DLD1 (cell line): ENCODE data around the gene KCNH6.

Source experiments
- in situ Hi-C: cut with HindIII; loops from 2 replicates; pipeline ENCODE4 v1.10.0; 2017; ENCODE audit warnings: low sequenced_read_pairs

Gene KCNH6, protein sequence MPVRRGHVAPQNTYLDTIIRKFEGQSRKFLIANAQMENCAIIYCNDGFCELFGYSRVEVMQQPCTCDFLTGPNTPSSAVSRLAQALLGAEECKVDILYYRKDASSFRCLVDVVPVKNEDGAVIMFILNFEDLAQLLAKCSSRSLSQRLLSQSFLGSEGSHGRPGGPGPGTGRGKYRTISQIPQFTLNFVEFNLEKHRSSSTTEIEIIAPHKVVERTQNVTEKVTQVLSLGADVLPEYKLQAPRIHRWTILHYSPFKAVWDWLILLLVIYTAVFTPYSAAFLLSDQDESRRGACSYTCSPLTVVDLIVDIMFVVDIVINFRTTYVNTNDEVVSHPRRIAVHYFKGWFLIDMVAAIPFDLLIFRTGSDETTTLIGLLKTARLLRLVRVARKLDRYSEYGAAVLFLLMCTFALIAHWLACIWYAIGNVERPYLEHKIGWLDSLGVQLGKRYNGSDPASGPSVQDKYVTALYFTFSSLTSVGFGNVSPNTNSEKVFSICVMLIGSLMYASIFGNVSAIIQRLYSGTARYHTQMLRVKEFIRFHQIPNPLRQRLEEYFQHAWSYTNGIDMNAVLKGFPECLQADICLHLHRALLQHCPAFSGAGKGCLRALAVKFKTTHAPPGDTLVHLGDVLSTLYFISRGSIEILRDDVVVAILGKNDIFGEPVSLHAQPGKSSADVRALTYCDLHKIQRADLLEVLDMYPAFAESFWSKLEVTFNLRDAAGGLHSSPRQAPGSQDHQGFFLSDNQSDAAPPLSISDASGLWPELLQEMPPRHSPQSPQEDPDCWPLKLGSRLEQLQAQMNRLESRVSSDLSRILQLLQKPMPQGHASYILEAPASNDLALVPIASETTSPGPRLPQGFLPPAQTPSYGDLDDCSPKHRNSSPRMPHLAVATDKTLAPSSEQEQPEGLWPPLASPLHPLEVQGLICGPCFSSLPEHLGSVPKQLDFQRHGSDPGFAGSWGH

DNA sequence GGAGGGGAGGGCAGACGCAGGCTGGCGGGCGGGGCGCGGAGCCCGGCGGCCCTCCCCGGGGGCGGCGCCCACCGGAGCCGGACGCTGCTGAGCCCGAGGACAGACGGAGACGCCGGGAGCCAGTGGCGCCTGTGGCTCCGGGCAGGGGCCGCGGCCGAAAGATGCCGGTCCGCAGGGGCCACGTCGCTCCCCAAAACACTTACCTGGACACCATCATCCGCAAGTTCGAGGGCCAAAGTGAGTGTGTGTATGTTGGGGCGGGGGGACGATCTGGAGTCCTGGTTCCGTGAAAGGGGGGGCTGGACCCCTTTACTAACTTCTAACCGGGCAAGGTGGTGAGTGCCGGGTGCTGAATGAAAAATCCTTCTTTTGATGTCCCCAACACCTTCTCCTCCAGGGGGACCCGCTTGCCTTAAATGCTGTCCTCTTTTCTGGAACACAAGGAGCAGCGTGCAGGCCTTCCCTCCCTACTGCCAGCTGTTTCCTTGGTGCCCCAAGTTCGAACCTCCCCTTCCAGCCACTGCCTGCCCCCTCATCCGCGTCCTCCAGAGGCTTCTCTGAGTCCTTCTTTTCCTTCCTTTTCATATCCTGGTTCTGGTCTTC, at the start of gene KCNH6:
TSS of gene KCNH6 (plus strand) at position 106 of the 603 bp plus-strand sequence. CDS start at position 162, 56 bp downstream.
- in situ Hi-C loops, result no loop called here

DNA sequence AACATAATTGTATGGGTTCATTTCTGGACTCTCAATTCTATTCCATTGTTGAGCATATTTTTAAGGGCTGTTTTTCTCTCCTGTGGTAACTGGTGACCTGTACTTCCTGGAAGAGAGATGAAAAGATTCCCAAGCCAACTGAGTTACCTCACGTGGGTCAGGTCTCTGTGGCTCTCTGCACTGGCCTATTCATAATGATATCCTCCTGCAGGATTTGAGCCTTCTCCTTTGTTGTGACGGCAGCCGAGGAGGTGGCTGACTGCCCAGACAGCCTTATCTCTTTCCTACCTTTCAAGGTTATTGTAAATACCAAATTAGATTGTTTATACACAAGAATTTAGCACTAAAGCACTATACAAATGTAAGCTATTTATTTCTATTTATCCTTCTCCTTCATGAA, 49.0 kb upstream of the KCNH6 start:
- in situ Hi-C loops, result no loop called here

DNA sequence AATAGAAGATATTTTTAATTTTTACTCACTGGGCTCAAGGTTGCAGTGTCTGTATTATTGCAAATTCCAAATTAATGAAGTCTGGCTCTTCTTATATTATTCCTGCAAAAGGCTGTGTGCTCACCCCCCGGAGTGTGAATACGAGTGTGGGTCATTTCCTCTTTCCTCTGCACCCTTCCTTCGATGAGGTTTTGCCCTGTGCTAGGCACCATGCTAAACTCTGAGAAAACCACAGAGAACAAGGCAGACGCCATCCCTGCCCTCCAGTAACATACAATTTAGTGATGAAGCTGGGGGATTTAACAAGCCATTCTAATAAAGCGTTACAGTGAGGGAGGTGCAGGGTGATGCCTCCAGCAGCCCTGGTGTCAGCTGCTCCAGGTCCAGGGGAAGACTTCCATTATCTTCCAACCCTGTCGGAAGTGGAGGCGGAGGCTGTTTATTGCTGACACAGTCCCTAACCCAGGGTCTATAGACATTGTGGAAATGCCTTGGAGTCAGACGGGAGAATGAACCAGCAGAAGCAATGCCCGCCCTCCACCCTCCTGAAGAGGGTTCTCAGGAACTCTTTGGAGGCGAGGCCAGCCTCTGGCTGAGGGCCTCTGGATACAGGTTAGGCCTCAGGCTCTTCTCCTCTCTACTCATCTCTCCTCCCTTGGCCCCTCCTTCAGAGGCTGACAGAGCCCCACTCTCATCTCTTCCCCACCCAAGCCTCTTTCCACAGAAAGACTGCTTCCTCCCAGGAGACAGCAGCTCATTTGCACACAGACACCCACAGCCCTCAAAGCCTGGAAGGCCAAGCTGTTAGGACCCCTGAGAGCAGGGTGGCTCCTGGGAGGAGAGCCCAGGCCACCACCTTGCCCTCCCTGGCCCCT, 48.3 kb upstream of the KCNH6 start:
- in situ Hi-C loops, result no loop called here

DNA sequence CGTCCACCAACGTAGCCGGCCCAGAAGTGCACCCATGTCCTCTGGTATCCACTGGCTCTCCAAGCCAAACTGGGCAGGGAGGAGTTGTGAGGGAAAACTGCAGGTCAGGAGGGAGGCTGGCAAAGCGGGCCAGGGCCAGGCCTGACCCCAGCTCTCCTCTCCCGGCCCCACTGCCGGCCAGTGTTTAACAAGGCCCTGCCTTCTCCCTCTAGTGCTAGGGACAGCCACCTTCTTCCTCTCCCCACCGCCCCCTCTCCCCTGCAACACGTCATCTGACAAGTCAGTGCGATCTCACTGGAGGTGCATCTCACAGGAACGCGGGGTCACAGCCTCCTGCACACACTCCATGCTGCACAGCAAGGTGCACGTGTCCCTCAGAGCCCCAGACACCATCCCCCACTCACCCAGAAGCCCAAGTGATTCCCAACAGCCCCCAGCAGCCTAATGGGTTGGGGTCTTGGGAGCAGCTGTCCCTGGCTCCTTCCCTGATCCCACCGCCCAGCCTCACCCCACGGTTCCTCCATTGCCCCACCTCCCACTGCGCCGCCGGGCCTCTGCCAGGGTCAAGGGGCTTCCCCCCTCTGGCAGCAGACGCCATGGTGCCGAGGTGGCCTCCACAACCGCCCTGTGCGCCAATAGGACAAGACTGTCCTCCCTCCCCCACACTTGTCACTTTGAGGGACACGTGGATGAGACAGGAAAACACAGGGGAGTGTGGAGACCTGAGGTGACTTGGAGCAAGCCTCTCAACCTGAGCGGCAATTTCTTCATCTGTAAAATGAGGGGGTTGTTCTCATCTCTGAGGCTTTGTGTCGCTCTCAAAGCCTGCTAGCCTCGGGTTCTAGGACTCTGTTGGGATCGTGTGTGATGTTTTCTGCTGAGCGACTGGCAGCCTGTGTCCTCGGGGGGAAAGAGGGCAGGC, 47.4 kb upstream of the KCNH6 start:
- in situ Hi-C loops, result no loop called here

DNA sequence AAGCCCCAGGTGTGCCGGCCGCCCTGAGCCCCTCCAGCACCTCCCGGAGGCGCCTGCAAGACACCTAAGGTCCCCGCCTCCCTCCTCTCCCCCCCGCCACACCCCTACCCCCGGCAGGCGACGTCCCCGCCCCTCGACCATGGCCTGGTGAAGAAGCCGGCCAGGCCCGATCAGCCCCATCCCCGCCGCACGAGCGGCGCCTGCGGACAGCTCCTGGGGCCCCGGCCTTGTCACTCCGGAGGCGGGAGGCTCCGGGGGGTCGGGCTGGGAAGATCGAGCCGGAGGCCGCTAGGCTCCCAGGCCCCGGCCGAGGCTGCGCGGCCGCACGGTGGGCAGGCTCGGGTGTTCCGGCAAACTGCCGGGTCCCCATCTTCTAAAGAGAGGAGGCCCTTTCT, 46.7 kb upstream of the KCNH6 start:
- in situ Hi-C loops, result no loop called here

DNA sequence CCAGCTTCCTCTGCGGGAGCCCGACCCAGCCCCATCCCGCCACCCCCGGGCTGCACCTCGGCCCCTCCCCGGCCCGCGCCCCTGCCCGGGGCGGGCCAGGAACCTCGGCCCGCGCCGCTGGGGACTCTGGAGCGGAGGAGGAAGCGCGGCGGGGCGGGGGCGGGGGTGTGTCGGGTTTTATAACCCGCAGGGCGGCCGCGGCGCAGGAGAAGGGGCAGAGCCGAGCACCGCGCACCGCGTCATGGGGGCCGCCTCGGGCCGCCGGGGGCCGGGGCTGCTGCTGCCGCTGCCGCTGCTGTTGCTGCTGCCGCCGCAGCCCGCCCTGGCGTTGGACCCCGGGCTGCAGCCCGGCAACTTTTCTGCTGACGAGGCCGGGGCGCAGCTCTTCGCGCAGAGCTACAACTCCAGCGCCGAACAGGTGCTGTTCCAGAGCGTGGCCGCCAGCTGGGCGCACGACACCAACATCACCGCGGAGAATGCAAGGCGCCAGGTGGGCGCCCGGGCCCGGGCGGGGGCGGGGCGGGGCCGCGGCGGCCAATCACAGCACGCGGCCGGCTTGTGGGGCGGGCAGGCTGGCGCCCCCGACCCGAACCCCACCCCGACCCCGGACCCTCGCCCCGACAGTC, 46.2 kb upstream of the KCNH6 start, which contains the start of gene ACE:
TSS of gene ACE (plus strand) at position 208 of the 626 bp plus-strand sequence. CDS start at position 242, 34 bp downstream.
- in situ Hi-C loops, result no loop called here

DNA sequence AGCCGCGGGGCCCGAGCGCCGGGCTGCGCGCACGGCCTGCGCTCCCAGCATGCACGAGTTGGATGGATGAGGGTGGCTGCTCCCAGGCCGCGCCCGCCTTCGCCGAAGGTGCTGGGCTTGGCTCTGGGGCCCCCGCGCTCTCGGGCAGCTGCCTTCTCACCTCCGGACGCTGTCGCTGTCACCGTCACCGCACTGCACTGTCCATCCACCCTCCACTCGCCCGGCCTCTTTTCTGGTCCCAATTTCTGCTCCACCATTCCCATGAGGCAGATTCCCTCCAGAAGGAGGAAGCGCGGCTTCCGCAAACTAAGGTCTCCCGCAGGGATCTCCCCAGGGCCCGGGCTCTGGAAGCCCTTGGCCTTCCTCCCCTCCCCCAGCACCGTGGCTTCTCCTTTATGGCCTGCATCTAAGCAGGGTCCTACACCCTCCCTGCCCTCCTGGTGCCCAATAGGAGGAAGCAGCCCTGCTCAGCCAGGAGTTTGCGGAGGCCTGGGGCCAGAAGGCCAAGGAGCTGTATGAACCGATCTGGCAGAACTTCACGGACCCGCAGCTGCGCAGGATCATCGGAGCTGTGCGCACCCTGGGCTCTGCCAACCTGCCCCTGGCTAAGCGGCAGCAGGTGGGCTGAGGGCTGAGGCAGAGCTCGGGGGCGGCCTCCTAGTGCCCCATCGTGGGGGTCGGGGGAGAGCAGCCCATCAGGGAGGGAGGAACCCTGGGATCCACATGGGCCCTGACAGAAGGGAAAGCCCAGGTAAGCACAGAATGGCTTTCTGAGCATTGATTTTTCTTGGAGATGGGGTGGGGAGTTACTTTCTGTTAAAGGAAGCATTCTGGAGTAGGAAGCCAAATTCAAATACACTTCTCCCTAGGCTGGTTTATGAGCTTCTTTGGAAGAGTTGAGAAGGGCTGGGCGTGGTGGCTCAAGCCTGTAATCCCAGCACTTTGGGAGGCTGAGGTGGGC, 45.4 kb upstream of the KCNH6 start:
- in situ Hi-C loops, result no loop called here

DNA sequence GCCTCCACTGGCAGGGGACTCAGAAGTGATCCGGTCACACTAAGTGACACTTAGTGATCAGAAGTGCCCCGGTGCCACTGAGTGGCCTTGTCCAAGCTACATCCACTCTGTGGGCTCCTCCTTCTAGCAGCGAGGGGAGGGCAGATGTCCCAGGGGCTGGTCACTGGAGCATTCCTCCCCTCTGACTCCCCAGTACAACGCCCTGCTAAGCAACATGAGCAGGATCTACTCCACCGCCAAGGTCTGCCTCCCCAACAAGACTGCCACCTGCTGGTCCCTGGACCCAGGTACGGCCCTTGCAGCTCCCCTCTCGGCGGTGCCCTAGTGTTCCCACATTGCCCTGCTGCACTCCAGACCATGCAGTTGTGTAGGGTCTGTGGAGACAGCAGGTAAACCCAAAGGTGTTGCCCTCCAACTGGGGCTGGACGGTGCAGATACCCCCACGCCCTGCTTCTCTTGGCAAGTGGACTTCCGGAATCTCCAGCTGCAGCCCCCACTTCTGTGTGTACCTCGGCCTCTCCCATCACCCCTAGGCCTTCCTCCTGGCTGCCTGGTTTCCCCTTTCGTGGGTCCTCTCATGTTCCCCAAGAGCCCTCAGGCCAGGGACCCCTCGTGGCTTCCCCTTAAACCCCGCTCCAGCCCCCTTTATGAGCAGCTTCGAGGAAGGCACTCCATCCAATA, 44.2 kb upstream of the KCNH6 start:
- in situ Hi-C loops, result no loop called here

DNA sequence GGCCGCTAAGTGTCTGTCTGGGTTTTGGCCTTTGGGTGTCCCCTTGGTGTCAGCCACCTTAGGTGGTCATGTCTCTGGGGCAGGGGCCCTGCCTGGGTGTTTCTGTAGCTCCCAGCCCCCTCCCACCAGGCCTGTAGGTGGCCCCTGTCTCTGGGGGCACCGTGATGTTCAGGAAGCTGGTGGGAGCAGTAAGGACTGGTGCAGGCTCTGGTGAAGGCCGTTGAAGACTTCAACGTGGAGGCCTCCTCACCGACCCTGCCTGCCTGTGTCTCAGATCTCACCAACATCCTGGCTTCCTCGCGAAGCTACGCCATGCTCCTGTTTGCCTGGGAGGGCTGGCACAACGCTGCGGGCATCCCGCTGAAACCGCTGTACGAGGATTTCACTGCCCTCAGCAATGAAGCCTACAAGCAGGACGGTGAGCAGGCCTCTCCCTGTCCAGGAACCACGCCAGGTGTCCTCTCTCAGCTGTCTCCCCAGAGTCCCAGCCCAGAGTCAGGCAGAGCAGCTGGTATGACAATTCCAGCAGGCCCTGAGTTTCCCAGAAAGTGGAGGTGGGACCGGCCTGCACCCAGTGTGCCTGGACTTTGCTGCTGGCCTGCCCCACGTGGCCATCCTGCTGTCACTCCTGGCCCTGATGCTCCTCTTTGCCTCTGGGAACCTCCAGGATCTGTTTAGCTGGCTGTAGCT, 43.5 kb upstream of the KCNH6 start:
- in situ Hi-C loops, result no loop called here

DNA sequence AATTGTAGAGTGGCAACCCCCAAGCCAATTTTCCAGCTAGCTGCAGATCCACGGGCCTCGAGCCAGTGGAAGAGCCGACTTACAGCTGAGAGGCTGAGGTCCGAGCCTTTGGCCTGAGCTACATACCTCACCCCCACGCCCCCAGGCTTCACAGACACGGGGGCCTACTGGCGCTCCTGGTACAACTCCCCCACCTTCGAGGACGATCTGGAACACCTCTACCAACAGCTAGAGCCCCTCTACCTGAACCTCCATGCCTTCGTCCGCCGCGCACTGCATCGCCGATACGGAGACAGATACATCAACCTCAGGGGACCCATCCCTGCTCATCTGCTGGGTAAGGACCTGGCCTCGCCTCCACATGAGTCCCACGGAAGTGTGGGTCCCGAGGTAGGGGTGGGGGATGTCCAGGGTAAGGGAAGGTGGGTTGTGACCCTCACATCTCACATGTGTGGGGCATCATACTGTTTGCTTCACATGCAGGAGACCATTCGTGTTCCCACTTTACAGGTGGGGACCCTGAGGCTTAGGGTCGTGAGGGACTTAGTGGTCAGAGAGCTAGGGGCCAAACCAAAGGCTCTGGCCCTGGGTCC, 42.9 kb upstream of the KCNH6 start:
- in situ Hi-C loops, result no loop called here

DNA sequence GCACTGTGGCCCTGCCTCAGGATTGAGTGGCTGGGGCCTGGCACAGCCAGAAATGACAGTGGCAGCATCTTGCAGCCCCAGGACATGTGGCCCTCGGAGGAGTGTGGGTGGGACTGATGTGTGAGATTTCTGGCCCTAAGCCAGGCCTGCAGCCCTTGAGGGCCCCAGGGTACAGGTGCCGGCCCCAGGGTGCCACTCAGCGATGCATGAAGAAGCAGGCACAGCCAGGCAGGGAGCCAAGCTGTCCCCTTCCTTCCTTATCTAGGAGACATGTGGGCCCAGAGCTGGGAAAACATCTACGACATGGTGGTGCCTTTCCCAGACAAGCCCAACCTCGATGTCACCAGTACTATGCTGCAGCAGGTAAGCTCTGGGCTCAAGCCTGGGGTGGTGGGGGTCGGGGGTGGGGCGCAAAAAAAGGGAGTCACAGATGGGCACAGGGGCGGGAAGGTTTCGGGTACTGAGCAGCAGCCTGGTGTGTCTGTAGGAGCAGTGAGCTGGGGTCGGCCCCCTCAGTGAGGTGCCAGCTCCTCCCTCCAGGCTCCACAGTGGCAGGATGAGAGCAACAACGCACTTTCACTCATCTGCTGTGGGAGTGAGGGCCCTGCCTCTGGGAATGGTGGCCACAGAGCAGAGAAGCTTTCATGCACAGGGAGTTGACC, 42.2 kb upstream of the KCNH6 start:
- in situ Hi-C loops, result no loop called here

DNA sequence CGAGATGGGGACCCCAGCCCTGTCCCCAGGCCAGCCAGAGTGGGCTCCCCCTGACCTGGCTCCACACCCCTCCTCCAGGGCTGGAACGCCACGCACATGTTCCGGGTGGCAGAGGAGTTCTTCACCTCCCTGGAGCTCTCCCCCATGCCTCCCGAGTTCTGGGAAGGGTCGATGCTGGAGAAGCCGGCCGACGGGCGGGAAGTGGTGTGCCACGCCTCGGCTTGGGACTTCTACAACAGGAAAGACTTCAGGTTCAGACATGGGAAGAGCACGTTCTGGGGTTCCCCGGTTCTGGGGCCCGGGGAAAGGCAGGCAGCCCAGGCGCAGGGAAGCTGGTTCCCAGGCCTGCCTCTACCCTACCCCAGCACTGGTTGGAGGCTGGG, 41.7 kb upstream of the KCNH6 start:
- in situ Hi-C loops, result no loop called here

DNA sequence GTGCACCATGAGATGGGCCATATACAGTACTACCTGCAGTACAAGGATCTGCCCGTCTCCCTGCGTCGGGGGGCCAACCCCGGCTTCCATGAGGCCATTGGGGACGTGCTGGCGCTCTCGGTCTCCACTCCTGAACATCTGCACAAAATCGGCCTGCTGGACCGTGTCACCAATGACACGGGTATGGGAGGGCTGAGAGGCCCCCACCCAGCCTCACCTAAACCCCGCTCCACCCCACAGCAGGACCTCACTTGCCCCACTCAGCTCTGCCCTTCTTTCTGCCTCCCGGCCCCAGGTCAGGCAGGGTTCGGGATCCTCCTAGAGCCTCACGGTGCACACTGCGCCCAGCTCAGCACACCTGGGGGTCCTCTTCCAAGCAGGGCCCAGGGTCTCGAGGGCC, 40.6 kb upstream of the KCNH6 start:
- in situ Hi-C loops, result no loop called here

DNA sequence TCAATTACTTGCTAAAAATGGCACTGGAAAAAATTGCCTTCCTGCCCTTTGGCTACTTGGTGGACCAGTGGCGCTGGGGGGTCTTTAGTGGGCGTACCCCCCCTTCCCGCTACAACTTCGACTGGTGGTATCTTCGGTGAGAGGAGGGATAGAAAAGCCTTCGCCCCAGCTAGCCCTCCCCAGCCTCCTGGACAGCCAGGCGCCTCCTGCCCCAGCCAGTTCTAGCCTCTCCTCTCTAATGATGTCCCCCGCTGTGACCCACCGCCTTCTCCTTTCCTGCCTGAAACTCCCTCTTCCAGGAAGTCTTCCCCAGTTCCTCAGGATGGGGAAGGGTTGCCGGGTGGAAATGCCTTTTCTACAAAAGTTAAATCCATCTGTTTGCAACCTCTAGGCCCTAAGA, 40.1 kb upstream of the KCNH6 start:
- in situ Hi-C loops, result no loop called here

DNA sequence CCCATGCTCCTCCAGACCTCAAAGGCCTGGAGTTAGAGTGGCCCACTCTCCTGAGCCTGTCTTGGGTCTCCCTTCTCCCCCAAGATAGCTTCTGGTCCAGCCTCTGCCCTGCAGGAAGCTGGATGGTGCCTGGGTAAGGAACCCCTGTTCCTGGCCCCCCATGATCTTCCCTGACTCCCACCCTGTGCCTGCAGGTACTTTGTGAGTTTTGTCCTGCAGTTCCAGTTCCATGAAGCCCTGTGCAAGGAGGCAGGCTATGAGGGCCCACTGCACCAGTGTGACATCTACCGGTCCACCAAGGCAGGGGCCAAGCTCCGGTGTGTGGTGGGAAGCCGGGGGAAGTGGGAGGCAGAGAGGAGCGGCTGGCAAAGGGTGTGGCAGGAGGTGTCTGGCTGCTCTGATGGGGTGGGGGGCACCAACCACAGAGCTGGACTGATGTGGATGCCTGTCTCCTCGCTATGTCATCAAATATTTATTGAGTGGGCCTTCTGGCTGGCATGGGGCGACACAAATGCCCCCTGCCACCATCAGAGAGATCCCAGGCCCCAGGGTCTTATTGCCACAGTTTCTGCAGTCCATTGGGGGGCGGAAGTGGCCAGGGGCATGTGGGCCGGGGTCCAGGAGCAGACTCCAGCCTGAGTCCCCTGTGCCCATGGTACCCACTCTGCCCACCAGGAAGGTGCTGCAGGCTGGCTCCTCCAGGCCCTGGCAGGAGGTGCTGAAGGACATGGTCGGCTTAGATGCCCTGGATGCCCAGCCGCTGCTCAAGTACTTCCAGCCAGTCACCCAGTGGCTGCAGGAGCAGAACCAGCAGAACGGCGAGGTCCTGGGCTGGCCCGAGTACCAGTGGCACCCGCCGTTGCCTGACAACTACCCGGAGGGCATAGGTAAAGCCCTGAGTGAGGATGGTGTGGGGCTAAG, 39.2 kb upstream of the KCNH6 start:
- in situ Hi-C loops, result no loop called here
